G401 (cell line): ENCODE results near the gene CDH4. TPM values are rescaled to one million over a fixed set of nuclear protein-coding genes. Genes with fewer than 3 reads are reported as not detected.

ENCODE experiments used
- DNase-seq: peaks from one replicate; pipeline ENCODE4 v3.0.0-alpha.2; 2015; ENCODE audit warnings: low spot score
- in situ Hi-C: cut with HindIII; loops from 2 replicates; pipeline ENCODE4 v1.10.0; 2016; ENCODE audit warnings: low sequenced_read_pairs, mixed read lengths
- total RNA-seq: library from RNA; depleted of rRNA; stranded (reverse); fragments of >200 nt; shearing (Covaris generic); gene quantifications from 2 replicates; pipeline ENCODE4 v1.2.3, GENCODE V29; 2014

The CDH4 gene
- total RNA-seq, 1 experiment from 2014 or later = 12.9 TPM

DNA sequence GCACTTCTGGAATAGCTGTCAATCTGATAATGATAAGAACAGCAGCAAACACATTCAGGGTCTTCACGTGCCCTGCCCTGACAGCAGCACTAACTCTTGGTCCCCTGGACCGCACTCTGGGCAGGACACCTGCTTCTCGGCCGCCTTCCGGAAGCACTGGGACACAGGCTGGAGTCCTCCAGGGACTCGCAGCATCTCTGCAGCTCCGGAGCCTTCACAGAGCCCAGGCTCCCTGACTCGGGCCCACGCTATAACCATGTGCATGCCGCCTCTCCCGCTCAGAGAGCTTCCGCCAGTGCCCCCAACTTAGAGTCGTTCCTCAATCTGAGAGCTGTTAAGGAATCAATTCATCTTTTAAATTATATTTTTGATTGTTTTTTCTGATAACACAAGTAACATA is 436.4 kb downstream of the CDH4 start:
- in situ Hi-C loops = no loop called here

DNA sequence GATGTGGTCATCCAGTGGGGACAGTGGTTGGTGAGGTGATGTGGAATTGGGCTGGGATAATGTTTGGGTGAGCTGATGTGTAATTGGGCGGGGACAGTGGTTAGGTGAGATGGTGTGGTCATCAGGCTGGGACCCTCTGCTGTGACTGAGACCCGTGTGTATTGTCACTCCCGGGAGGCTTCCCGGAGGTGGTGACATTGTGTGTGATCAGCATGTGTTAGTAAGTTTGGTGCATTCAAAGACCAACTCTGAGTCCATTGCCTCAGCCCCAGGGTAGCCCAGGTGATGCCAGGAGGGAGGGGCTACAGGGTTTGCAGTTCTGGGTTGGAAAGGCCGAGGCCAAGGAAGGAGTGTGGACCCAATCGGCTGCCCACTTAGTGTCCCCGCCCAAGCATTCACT is 438.1 kb downstream of the CDH4 start:
- DNase-seq = no peak
- in situ Hi-C loops = no loop called here

More for the DNA sequence above, 436.4 kb downstream of the CDH4 start:
- DNase-seq = no peak

DNA sequence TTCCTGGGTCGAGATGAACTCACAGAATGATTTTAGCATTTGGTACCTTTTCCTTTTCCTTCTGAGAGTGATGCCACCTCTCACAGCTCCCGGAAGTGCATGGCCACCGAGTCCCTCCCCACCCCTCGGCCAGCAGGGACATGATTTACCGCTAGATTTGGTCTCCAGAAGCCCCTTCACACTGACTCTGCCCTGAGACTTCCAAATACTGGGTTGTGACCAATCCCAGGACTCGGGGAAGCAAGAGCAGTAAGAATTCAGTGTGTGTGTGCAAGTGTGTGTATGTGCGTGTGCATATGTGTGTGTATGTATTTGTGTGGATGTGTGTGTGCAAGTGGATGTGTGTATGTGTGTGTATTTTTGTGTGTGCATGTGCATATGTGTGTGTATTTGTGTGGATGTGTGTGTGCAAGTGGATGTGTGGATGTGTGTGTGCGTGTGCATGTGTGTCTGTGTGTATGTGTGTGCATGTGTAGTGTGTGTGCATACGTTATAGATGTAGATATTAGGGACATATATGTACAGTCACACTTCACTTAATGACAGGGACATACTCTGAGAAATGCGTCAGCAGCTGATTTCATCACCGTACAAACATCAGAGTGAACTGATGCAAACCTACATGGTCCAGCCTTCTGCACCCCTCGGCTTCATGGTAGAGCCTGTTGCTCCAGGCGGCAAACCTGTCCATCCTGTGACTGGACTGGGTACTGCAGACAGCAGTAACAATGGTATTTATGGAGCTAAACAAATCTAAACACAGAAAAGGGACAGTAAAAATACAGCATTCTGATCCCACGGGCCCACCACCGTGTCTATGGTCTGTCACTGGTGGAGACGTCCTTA is 439.2 kb downstream of the CDH4 start:
- no peak for DNase-seq
- in situ Hi-C loops = no loop called here

DNA sequence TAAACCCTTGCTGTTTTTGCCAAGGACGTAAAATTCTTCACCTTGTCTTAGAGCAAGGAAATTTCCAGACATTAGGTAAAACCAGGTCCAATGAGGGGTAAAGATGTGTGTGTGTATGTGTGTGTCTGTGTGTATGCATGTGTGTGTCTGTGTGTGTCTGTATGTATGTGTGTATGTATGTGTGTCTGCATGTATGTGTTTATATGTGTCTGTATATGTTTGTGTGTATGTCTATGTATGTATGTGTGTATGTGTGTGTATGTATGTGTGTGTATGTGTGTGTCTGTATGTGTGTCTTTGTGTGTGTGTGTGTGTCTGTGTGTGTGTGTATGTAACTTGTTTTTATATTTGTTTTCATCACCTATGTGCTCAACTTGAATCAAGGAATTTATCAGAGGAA is 439.9 kb downstream of the CDH4 start:
- no peak for DNase-seq
- in situ Hi-C loops = no loop called here

DNA sequence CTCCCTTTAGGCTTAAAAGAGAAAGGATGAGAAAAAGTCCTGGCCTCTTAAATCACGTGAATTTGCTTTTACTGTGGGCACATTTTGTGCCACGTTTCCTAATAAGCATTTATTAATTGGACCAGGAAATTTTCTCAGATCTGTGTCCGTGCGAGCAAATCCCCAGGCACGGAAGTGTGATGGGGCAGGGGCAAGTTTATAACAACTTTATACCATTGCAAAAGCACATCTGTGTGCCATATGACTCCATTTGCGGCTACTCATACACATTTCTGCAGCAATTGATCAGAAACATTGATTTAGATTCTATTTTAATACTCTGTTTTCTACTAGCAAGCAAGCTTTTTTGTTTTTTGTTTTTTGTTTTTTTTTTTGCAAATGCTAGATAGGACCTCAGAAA is 440.4 kb downstream of the CDH4 start:
- in situ Hi-C loops = no loop called here
- DNase-seq = no peak

DNA sequence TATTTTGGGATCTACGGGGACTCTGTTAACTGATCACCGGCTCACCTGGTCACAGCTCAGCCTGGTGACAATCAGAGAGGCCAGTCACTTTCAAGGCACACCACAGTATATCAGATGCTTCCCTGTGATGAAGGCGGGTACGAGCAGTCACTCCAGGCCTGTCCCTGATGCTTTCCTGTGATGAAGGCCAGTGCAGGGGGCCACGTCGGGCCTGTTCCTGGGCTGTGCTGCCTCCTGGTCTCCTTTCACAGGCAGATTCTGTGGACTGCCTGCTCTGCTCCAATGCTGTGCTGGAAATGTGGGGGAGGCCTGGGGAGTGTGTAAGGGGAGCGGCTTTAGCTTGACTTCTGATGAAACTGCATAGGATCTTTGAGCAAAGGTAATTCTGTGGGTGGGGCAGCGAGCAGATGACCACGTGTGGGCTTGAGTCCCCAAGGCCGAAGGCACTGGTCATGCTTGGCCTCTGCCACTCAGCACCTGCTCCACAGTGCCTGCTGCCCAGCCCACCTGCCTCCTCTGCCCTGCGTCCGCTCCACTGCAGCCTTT is 441.1 kb downstream of the CDH4 start:
- in situ Hi-C loops = no loop called here

DNA sequence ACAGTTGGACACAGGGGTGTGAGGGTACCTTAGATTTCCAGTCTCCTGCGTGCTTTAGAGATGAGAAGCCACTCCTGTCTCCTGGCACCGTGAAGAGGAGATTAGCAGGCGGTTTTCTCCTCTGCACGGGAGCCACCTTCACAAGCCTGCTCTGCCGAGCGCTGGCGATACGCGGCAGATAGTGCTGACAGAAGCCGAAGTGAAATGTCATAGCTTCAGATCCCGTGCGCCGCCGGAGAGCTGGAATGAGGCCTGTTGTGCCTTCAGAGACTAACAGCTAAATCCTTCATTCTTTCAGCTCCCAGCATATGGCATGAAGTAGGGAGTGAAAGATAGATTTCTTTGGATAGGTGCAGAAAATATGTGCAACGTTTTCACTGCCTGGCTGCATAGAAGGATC is 442.6 kb downstream of the CDH4 start:
- in situ Hi-C loops = no loop called here
- DNase-seq = no peak

More for the DNA sequence above, 441.1 kb downstream of the CDH4 start:
- no peak for DNase-seq

DNA sequence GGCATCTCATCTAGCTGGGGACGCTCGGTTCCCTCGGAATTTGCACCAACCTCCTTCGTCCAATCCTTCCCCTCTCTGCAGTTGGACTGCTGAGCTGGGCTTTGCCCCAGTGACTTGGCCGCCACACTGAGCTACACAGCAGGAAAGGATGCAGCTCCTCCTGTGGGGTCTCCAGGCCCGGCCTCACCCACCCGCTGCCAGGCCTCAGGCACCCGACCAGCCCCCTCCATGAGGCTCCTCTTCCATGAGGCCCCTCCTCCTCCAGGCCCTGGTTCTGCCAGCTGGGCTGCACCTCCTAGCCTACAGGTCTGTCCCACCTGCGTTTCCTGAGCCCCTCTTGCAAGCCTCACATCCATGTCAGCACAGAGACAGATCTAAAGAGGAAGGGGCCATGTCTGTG is 443.7 kb downstream of the CDH4 start:
- in situ Hi-C loops = no loop called here
- no peak for DNase-seq

DNA sequence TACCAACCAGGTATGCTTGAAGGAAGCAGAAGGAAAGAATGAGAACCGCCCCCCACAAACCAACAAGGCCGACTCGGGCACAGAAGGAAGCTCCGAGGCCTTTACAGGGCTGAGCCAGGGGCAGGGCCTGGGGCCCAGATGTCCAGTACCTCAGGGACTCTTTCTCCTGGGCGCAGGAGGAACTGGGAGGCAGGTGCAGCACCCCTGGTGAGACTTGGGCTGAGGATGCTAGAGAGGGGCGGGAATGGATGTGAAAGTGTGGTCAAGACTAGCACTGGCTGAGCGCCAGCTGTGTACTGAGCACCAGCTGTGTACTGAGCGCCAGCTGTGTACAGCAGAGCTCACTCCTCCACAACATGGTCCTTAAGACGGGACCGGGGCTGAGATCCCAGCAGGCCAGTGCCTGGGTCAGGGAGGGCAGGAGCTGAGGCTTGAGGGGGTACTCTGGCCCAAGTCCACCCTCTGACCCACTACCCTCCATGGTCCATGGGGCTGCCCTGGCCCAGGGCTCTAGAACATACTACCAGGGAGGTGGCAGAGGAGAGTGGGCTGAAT is 444.2 kb downstream of the CDH4 start:
- in situ Hi-C loops = no loop called here
- DNase-seq = no peak

DNA sequence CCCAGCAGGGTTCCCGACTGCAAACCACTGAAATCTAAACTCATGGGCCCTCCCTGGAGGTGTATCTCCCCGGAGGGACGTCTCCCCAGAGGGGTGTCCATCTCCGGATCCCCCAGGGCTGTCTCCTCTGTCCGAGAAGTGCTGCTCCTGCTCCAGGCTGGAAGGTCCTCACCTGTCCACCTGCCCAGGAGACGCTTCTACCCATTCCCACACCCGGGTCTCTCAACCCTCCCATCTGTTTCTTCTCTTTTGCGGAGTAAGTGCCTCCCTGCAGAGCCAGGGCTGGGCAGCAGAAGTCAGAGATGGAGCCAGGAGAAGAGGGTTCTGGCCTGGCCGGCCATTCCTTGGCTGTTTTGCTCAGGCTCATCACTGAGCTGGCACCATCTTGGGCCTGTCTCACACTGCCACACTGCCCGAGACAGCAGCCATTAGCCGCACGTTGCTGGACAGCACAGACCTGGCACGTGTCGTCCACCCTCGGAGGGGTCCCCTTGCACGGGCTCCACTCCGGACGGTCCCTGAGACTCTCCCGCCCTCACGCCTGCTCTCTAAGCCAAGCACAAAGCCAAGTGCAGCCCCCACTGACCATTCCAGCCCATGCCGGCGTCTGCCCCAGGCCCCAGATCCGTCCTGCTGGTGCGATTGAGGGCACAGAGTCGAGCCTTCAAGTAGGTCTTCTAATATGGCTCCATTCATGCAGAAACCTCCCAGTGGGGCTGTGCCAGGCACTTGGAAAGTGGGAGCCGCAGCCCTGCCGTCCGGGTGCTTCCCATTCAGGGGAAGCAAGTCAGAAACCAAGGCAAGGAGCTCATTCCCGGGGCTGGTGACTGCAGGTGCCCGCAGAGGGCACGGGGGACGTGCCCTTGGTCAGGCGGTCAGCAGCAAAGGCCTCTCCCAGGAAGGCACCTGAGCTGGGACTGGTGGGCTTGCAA is 445.9 kb downstream of the CDH4 start:
- no peak for DNase-seq
- in situ Hi-C loops = no loop called here

DNA sequence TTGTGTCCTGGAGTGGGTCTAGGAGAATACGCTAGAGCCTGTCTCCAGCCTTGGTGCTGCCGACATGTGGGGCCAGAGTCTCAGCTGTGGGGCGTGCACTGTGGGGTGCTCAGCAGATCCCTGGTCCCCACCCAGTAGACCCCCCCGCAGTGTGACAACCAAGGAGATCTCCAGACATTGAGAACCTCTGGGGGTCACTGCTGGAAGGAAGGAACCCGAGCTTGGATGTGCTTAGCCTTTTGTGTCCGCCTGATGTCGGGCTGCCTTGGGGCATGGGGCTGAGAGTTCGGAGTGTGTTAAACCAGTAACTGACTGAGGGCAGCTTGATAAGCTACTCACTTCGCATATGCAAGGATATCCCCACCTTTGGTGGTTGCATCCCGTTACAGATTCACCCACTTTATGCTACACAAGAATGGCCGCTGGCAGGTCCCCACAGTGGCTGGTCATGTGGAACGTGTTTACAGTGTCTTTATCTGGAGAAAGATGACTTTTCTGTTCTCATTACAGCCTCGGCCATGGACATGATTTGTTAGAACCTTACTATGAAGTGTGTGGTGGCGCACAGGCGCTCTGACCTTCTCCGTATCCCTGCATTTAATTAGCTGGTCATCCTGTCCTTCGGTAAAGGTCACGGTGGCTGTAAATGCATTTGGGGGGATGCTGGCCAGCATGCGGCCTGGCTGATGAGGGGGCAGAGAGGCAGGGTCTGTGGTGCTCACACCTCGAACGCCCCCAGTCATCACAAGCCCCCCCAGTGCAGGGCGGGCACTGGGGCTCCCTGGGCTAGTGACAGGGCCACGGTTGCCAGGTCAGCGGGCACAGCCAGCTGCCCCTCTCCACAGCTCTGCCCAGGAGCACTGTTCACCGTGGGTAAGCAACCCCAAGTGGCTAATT is 446.8 kb downstream of the CDH4 start:
- in situ Hi-C loops = no loop called here
- no peak for DNase-seq

DNA sequence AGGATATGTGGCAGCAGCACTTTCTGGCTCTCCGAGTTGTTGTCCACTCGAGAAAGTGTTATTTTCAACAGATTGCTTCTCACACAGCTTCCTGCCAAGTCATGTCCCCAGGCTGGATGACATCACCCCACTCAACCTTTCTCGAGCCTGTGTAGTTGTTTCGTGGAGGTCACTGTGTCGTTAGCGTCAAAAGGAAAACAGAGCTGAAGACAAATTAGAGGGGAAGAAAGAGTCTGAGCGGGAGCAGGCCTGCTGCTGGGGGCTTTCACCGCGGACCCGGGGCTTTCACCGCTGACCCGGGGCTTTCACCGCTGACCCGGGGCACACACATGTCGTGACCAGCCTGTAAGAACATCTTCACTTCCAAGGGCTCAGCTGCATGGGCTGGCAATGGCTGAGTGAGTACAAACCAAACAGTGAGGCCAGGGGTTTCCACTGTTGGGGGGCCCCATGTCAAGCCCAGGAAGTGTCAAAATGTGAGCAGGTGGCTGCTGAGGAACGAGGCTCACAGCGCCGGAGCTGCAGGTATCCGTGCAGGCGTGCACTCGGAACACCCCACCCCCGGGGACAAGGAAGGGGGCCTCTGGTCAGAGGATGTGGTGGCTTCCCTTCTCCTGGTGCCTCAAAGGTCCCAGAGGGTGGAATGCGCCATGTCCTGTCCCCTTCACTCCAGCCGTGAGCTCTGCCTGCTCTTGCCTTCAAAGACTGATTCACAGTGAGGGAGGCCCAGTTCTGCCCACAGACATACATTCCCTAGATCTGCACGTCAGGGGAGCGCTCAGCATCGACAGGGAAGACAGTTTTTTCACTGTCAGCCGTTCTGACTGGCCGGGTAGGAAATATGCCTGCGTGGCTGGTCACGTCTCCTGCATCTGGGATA is 447.7 kb downstream of the CDH4 start:
- peak; percentile 19 for DNase-seq
- in situ Hi-C loops = no loop called here

DNA sequence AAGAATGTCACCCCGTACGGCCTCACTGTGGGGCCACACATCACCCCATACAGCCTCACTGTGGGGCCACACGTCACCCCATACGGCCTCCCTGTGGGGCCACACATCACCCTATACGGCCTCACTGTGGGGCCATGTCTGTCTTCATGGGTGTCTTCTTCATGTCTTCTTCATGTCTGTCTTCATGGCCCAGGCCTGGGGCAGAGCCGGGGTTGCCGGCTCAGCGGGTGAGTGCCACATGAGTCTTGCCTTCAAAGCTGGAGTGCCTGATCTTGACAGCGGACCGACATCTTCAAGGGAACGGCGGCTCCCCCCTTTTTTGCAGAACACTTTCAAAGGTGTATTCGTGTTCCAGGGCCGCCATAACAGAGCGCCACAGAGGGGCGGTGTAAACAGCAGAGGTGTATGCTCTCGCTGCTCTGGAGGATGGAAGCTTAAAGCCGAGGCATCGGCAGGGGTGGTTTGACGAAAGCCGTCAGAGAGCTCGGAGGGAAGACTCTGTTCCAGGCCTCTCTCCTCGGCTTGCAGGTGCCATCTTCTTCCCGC is 448.6 kb downstream of the CDH4 start:
- in situ Hi-C loops = no loop called here
- no peak for DNase-seq

DNA sequence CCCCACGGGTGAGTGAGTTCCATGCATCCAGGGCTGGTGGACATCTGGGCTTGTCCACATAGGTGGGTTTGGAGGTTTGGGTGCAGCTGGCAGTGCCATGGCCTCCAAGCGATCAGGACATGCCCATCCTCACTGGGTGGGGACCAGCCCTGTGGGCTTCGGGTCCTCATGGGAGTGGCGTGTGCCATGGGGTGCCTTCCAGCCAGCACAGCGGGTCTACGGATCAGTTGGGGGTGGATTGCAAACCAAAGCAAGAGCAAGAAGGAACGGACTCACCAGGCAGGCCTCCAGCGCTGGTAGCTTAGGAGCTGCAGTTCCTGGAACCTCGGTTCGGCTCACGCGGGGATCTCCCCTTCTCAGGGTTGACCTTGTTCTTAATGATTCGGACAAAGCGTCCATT is 449.3 kb downstream of the CDH4 start:
- no peak for DNase-seq
- in situ Hi-C loops = no loop called here

DNA sequence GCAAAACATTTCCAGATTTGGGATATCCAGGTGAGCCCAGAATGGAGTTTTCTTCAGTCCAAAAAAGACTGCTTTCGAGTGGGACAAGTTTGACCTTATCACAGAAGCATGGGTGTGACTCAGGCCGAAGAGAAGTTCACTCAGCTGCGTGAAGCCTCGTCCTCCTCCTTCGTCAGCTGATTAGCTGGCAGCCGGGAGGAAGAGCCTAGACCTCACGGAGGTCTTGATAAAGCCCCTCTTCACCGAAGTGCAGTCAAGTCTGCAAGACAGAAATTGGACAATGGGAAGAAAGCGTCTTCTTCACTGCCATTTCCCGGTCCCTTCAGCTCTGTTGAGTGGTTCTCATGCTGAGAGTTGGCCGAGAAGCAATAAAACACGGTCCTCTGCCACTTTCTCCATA is 449.7 kb downstream of the CDH4 start:
- in situ Hi-C loops = no loop called here
- no peak for DNase-seq

DNA sequence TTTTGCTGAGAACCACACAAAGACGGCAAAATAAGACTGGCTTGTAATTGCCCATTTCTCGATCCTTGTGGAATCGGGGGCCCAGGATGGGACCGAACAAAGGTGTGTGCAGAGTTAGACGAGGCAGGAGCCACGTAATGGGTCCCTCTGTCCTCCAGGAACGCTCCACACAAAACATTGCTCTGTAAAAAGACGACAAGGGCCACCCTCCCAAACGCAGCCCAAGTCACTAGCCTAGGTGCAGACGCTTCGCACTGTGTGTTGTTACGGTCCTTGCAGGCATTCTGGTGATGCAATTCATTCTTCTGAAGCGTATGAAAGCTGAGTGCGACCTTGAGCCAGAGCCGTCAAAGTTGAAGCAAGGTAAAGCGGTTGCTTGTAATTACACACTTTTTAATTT is 450.2 kb downstream of the CDH4 start:
- DNase-seq = no peak
- in situ Hi-C loops = no loop called here

DNA sequence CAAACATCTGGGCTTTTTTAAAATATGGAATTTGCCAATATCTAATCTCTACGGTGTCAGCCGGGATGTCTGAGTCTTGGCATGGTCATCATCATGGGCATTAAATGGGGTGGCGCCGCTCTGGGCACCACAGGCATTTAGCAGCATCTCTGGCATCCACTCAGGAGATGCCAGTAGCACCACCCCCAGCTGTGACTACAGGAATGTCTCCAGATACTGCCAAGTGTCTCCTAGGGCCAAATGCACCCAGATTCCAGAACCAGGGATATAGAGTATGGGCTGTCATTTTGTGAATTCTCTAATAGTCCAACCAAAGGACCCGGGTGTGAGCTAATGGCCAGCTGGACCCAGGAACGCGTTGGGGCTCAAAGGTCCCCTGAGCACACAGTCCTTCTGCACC is 452.6 kb downstream of the CDH4 start:
- DNase-seq = no peak
- in situ Hi-C loops = no loop called here
